GM18505 (cell line): ENCODE measurements around the gene ADRB2.
"Not testable (repeated sequence)": the region's sequence is repeated elsewhere in the genome, so short reads cannot be mapped to it uniquely, and the experiment has no call there.

Experiments used
- ATAC-seq: cut with Tn5 transposase; IDR thresholded peaks from one replicate; pipeline ENCODE4 v1.9.1; 2021; ENCODE audit not compliant: unreplicated experiment
- POLR2A ChIP-seq: IDR thresholded peaks from 4 replicates; pipeline ENCODE4 v1.6.1; 2011; ENCODE audit warnings: borderline replicate concordance; ENCODE audit not compliant: insufficient read depth, insufficient read length; ENCODE audit errors: extremely low read depth

The ADRB2 gene

DNA sequence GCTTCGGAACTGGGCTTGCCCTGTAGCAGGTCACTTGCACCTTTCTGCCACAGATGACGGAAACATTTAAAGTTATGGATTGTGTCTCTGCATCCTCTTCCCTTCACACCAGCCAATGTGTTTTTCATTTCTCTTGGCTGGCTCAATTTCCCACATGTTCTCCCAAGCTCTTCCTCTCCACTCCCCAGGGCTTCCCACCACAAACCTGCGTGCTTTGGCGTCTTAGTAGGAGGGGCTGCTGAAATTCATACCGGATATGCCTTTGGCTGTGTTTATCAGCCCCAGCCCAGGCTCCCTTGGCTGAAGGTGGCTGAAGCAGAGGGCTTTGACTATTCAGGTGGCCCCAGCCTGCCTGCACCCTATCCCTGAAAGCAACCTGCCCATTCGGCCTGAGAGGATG lies 32.1 kb downstream of the ADRB2 start:
- ATAC-seq: no peak
- no peak for TF ChIP-seq POLR2A

DNA sequence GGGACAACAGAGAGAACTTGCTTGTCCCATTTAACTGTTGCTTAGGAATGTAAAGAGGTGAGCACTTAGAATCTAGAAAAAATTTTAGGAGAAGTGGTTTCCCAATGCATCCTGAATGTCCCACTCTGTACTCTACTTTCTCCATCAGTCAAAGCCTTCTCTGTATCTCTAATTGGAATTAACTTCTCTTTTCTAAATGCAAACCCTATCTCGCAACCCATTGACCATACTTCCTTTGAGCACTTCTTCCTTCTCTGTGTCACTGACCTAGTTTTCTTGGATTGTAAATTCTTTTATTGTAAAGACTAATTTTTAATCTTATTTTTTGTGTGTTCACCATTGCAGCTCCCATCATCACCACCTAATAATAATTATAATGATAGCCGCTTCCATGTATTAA lies 33.3 kb downstream of the ADRB2 start:
- ATAC-seq: no peak

GRCh38 chr5:148860599-148860998 lies 34.2 kb downstream of the ADRB2 start:
- no peak for TF ChIP-seq POLR2A
- ATAC-seq: no peak

More for the DNA sequence above, 33.3 kb downstream of the ADRB2 start:
- no peak for TF ChIP-seq POLR2A

GRCh38 chr5:148861088-148861487 lies 34.7 kb downstream of the ADRB2 start:
- no peak for TF ChIP-seq POLR2A
- ATAC-seq: no peak

DNA sequence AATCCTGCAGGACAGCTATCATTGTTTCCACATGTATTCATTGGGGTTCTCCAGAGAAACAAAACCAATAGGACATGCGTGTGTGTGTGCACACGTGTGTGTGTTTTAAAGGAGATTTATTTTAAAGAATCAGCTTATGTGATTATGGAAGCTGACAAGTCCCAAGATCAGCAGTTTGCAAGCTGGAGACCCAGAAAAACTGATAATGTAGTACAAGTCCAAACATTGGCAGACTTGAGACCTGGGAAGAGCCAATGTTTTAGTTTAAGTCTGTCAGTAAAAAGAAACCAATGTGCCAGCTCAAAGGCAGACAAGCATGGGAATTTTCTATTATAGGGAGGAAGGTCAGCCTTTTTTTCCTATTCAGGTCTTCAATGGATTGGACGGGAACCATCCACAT lies 35.3 kb downstream of the ADRB2 start:
- no peak for ATAC-seq
- TF ChIP-seq POLR2A: no peak

DNA sequence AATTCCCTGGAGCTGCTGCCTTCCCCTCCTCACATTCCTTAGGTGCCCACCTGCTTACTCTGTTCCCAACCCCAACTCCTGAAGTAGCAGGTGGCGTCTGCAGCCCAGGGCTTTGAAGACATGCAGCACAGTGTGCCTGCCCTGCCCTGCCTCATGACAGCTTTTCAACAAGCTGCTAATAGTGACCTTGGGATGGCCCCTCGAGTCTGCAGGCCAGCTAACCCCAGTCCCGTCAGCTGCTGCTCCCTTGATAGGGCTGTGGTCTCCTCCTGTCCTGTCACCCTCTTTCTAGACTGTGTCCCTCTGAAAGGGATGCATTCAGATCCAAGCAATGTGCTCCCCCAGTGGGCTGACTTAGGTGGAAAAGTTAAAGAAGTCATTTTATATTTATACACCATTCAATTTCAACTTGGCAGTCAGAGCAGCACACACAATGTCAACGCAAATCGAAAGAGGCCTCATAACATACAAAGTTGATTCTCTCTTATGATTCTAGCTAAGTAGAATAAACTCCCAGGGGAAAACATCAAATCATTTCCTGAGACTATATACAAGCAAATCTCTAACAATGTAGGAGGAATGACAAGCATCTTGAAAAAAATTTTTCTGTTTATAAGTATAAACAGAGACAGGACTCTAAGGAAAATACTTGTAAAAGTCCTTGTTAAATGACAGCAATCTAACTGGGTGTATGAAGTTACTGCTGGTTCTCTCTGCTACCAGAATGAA lies 37.9 kb downstream of the ADRB2 start:
- ATAC-seq: no peak
- no peak for TF ChIP-seq POLR2A

GRCh38 chr5:148866024-148866423 lies 39.6 kb downstream of the ADRB2 start:
- no peak for TF ChIP-seq POLR2A
- no peak for ATAC-seq

DNA sequence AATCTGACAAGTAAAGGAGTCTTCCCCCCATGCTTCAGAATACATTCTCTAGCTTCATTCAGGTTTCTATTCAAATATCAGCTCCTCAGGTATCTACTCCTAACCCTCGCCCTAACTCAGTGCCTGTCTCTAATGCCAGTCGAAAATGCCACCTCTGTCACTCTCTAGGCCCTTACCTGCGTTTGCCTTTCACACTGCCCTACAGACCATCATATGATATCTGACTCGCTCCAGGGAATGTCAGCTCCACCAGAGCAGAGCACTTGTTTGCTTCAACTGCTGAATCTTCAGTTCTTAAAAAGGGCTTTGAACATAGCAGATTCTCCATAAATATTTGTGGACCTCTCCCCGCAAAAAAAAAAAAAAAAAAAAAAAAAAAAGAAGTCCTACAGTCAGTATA lies 46.7 kb downstream of the ADRB2 start:
- ATAC-seq: no peak
- TF ChIP-seq POLR2A: no peak

DNA sequence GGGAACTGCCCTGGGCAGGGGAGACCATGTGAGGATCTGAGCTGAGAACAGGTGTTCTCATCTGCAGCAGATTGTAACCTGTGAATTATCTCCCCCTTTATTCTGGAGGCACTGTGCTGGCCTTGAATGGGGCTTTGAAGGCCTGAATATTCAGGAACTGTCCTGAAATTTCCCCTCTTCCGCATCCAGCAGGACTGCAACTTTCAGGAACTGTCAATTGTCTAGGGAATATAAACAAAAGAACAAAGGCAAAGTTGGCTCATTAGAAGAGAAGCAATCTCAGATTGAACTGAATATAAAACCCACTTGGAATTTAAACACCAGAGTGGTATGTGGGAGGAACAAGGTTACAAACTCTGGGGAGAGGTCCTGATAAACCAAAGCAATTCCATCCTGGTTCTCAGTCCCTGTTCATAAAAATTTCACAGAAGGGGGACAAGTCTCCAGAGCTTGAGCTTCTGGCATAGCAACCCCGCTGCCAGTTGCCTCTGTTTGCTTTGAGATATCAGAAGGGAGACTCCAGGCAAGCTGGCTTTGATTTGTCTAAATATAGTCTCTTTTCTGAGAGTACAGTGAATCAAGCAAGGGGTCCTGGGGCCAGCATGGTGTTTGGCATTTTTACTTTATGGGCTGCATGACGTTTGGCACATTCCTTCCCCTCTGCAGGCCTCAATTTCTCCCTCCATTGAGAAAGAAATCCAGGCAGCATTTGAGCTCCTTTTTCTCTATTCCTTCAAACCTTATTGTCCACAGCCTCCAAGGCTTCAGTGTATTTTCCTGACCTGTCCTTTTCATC lies 47.5 kb downstream of the ADRB2 start:
- TF ChIP-seq POLR2A: no peak

GRCh38 chr5:148875205-148875875 lies 48.9 kb downstream of the ADRB2 start:
- no peak for TF ChIP-seq POLR2A
- no peak for ATAC-seq

More for the DNA sequence above, 47.5 kb downstream of the ADRB2 start:
- ATAC-seq: no peak

- not testable (repeated sequence) for ATAC-seq
Measured at GRCh38 chr5:148877436-148877835, 51.0 kb downstream of the ADRB2 start.
